ENCODE results near the gene PLEKHN1.
A peak's percentile ranks its signal among the peaks of the same experiment; 100 is the strongest.
"Not testable (repeated sequence)": the region's sequence is repeated elsewhere in the genome, so short reads cannot be mapped to it uniquely, and the experiment has no call there.

The PLEKHN1 gene

DNA sequence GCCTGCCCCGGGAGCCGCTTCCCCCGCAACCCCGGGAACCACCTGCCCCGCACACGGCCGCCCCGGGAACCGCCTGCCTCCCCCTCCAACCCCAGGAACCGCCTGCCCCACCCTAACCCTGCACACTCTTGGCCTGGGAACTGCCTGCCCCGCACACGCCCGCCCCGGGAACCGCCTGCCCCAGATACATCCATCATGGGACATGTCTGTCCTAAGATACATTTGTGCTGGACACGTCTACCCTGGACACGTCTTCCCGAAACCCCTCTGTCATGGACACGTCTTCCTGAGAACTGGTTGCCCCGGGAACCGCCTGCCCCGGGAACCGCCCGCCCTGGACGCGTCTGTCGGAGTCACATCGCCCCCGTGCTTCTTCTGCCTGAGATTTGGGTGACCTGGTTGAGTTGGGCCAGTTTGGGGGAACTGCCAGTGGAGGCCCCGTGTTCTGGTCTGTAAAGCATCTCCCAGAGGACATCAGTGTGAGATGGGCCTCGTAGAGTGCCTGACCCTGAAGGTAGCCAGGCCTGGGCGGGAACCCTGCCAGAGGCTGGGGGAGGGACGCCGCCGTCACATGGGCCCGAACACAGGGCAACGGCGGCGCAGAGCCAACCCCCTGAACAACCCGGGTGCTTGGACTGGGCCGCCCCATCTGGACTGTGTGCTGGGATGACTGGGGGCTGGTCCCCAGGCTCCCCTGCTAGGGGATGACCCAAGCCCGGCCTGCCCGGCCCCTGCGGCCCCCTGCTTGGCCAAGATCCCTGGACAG, 12.0 kb downstream of the PLEKHN1 start:
- DNase-seq: no peak

DNA sequence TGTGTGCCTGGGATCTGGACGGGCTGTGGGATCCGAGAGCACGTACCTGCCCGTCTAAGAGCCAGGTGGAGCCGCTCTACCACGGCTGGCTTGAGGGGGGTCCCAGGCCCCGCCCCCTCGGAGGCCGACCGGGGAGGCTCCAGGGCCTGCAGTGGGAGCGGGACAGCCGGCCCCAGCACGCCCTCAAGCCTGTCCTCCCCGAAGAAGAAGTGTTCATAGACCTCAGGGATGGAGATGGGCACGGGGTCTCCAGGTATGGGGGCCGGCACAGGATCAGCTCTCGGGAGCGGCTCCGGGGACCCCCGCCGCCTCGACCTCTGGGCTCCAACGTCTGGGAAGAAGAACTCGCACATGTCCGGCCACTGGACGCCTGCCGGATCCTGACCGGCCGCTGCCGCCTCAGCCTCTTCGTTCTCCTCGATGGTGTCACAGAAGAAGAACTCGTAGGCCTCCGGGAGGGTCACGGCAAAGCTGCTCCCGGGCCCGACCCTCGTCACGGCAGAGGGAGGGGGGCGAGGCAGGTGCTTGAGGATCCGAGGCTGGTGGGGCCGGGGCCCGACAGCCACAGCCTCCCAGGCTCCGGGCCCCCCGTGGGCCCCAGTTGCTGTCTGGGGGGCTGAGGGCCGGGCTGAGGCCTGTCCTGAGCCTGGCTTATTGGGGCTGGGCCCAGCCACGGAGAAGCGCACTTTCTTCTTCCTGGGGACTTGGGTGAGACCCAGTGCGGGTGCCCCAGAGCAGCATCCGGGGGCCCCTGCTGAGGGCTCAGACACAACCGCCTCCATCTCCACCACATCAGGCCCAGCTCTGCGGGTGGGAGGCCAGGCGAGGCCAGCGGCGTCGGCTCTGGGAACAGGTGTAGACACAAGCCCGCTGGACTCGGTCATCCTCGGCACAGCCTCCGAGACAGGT, 12.8 kb downstream of the PLEKHN1 start:
- DNase-seq: no peak

DNA sequence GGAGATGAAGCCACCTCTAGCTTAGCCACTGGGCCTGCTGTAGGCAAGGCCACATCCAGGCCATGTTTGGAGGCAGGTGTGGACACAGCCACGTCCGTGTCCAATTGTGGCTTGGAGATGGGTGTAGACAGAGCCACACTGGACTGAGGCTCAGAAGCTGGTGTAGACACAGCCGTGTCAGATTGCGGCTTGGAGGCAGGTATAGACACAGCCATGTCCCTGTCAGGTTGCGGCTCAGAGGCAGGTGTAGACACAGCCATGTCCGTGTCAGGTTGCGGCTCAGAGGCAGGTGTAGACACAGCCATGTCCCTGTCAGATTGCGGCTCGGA, 13.4 kb downstream of the PLEKHN1 start:
- no peak for DNase-seq

DNA sequence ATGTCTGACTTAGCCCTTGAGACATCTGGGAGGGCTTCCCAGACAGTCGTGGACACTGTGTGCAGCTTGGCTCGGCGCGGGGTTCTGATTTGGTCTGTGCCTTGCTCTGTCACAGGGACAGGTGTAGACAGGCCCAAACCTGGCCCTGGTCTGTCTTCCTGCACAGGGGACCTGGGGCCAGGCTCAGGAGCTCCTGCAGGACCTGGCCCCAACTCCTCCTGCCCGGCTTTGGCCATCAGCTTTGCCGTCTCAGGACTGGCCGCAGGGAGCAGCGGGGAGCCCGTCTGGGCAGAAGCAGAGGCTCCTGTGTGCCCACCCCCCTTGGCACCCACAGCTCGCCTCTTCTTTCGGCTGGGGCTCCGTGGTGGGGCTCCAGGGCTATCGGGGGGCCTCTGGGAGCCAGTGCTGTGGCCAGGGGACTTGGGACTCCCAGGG, 13.9 kb downstream of the PLEKHN1 start:
- DNase-seq: no peak

DNA sequence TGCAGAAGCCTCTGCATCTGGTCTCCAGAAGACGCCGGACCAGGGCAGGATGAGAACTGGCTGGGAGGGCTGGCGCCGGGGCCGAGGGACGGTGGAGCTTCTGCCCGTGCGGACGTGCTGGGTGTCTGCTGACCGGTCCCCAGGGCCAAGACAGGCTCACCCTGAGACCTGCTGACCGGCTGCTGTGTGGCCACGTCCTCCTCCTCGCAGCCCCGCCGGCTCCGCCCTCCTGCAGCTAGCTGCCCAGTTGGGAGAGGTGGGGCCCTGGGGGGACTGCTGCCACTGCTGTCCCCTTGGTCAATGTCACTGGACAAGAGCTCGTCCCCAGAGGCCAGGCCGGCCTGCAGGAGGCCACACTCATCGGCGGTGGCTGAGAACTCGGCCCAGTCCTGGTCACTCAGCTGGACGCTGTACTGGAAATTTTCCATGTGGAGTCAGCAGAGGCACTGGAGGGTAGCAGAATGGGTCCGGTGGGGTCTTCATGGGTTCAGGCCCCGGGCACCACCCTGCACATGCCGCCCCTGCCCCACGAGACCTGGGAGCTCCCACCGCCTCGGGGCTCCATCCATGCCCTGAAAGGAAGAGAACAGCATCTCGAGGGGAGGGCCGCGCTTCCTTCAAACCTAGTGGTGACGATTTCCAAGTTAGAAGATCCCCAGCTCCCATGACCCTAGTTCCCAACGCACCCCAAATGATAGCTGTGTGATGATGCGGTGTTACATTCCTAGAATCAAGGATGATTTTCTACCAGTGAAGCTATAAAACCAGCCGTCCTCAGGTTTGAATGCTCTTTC, 14.5 kb downstream of the PLEKHN1 start:
- DNase-seq: no peak

DNA sequence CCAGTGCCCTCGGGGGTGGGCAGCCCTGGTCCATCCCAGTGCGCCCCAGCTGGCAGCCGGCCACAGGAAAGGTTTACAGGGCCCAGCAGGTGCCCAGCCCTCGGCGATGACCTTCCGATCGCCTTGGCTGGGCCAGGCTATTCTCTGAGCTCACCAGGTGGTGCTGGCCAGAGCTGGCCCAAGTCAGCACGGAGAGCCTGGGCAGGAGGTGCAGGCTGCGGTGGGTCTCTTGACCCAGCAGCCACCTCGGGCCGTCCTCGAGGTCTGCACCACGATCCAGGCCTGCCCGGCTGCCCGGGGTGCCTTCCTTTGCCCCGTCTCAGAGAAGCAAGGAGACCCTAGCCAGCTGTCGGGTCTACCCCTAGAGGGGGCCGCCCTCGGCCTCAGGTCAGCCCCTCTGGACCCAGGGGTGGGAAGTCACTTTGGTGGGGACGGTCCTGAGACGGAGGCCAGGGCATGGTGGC, 15.2 kb downstream of the PLEKHN1 start:
- DNase-seq: no peak

DNA sequence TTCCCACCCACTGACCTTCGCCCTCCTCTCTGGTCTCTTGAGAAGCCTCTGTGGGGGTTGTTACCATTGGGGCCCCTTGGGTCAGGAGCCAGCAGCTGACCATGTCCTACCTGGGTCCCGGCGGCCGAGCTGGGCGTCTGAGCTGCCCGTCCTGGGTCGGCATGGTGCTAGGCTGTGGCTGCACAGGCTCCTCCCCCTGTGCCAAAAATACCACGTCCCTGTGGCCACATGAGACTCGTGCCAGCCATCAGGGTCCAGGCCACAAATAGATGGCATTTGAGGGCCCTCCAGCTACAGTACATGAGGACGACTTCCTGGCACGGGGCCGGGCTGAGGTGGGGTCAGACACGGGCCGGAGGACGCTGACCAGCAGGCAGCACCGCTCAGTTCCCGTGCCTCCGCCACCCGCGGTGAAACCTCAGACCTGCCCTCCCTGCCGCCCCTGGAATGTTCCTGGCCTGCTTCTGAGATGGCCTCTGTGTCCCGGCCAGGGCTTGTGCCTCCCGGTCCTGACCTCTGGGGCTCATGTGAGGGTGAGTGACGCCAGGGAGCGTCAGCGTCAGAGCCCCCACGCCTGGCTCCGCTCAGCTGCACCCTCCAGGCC, 15.8 kb downstream of the PLEKHN1 start, which contains the start of gene PERM1:
Gene PERM1, minus strand, starts transcription at position 139 of the 604 bp plus-strand sequence. CDS start 1,064 bp downstream, outside the sequence.
- DNase-seq: no peak

DNA sequence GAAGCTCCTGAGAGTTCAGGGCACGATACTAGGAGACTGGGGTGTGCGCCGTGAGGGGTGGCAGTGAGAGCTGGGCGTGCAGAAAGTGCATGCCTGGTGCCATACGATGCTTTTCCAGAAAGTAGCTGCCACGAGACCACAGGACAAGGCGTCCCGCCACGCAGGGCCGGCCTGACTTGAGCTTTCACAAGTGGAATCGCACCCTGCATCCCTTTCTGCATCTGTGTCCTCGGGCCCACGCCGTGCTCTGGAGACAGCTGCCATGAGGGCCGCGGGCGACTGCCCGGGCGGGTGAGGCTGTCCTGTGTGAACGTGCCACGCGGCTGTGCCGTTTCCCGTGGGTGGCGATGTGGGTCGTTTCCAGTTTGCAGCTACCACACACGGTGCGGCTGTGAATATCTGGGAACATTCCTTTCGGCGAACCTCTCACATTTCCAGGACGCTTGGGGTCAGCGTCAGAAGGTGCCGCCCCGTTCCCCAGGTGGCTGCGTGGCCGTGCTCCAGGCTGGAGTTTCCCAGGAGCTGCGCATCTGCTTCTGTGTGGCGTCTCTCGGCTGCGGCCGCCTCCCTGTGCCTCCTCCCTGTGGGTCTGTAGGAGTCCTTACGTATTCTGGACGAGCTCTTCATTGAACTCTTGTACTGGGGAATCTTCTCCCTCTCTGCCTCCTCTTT, 16.6 kb downstream of the PLEKHN1 start:
- DNase-seq: no peak

DNA sequence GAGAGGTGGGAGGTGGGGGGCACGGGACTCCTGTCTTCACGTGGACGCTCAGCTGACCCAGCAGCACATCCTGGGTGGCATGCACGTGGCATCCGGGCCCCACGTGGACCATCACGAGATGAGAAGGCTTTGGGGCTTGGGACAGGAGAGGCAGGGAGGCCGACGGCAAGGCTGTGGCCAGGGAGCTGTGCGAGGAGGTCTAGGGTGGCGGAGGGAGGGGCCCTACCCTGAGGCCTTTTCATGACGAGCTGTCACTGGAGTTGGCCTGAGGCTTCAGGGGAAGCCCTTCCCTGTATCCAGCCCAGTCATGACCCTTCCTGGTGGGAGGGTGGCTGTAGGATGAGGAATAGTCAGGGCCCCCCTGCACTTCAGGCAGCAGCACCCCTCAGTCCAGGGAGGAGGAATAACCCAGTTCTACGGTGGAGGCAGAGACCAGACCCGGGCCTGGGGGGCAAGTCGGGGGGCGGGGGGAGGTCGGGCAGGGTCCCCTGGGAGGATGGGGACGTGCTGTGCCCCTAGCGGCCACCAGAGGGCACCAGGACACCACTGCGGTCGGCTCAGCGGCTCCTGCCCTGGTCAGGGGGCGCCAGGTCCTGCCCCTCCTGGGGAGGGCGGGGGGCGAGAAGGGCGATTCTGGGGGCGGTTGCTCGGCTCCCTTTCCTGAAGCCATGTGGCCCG, 17.7 kb downstream of the PLEKHN1 start:
- peak; percentile 46 for DNase-seq

DNA sequence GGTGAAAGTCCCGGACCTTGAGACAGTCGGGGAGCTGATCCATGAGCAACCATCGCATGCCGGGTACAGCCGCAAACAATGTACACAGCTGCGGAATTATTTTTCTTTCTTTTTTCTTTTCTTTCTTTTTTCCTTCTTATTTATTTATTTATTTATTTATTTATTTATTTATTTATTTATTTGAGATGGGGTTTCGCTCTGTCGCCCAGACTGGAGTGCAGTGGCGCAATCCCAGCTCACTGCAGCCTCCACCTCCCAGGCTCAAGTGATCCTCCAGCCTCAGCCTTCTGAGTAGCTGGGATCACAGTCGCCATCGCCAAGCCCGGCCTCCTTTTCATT, 18.2 kb downstream of the PLEKHN1 start:
- DNase-seq: no peak

DNA sequence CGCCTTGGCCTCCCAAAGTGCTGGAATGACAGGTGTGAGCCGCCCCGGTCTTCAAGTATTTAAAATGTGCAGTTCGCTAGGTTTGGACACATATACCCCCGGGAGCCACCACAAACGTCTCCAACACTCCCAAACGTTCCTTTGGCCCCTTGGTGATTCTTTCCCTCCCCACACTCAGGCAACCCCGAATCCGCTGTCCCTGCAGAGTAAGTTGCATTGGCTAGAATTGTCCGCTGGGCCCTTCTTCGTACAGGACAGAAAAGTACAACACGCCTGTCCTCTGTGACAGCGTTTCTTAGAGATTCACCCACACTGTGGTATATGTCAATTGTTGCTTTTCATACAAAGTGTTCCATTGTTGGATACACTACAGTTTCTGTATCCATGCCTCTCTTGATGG, 18.8 kb downstream of the PLEKHN1 start:
- DNase-seq: no peak

DNA sequence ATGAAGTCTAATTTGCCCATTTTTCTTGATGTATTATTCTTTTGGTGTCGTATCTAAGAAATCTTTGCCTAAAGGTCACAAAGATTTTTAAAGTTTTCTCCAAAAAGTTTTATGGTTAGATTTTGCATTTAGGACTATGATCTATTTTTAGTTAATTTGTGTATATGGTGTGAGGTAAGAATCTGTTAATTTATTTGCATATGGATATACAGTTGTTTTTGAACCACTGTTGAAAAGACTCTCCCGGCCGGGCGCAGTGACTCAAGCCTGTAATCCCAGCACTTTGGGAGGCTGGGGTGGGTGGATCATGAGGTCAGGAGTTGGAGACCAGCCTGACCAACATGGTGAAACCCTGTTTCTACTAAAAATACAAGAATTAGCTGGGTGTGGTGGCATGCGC, 21.8 kb downstream of the PLEKHN1 start:
- DNase-seq: not testable (repeated sequence)

DNA sequence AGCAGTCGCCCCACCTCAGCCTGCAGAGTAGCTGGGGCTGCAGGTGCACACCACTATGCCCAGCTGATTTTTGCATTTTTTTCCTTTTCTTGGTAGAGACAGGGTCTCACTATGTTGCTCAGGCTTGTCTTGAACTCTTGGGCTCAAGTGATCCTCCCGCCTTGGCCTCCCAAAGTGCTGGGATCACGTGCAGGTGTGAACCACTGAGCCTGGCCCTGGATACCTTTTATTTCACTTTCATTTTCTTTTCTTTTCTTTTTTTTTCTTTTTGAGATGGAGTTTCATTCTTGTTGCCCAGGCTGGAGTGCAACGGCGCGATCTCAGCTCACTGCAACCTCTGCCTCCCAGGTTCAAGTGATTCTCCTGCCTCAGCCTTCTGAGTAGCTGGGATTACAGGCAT, 25.0 kb downstream of the PLEKHN1 start:
- DNase-seq: not testable (repeated sequence)

DNA sequence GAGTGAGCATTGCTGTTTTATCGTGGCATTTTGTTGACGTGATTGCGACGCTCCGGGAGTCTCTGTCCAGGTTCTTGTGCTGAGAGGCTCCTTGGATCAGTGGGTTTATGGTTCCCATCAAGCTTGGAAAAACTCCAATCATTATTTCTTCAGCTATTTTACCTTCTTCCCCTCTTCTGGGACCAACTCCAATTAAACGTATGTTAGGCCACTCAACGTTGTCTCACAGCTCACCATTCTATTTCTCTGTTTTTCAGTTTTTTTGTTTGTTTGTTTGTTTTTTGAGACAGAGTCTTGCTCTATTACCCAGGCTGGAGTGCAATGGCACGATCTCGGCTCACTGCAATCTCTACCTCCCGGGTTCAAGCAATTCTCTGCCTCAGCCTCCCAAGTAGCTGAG, 25.6 kb downstream of the PLEKHN1 start:
- no peak for DNase-seq

DNA sequence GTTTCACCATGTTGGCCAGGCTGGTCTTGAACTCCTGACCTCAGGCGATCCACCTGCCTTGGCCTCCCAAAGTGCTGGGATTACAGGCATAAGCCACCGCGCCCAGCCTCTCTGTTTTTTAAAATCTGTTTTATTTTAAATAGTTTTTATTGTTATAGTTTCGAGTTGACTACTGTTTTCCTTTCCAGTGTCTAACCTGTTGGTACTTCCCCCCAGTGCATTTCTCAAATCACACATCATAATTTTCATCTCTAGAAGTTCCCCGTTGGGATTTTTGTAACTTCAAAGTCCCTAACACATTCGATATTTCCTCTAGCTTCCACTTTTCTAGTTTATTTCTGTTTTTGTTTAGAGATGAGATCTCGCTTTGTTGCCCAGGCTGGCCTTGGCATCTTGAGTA, 26.1 kb downstream of the PLEKHN1 start:
- no peak for DNase-seq

DNA sequence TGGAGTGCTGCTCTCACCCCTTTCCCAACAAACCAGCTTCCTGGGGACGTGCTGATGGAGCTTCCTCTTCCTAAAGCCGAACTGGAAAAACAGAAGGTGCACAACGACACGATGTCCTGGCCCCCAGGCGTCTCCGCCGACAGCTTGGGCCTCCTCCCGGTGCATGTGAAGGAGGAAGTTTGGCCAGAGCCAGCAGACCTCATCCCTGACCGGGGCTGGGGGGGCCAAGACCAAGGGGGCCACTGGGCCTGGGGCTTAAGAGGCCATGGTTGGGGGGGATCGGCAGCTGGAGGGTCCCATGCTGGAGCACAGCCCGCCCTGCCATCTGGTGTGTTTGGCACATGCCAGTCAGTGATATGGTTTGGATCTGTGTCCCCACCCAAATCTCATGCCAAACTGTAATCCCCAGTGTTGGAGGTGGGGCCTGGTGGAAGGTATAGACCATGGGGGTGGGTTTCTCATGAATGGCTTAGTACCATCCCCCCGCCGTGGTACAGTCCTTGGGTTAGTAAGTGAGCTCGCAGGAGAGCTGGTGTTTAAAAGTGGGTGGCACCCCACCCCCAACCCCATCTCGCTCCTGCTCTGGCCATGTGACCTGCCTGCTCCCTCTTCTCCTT, 27.2 kb downstream of the PLEKHN1 start:
- DNase-seq: no peak

DNA sequence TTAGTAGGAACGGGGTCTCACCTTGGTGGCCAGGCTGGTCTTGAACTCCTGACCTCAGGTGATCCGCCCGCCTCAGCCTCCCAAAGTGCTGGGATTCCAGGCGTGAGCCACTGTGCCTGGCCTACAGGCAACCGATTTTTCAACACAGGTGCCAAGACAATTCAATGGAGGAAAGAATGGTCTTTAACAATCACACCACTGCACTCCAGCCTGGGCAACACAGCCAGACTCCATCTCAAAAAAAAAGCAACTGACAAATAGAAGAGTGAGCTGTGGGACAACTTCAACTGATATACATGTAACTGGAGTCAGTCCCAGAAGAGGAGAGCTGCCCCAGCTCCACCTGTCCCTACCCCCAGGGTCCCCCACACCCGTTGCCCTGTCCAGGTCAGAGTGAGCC, 28.3 kb downstream of the PLEKHN1 start:
- DNase-seq: not testable (repeated sequence)

DNA sequence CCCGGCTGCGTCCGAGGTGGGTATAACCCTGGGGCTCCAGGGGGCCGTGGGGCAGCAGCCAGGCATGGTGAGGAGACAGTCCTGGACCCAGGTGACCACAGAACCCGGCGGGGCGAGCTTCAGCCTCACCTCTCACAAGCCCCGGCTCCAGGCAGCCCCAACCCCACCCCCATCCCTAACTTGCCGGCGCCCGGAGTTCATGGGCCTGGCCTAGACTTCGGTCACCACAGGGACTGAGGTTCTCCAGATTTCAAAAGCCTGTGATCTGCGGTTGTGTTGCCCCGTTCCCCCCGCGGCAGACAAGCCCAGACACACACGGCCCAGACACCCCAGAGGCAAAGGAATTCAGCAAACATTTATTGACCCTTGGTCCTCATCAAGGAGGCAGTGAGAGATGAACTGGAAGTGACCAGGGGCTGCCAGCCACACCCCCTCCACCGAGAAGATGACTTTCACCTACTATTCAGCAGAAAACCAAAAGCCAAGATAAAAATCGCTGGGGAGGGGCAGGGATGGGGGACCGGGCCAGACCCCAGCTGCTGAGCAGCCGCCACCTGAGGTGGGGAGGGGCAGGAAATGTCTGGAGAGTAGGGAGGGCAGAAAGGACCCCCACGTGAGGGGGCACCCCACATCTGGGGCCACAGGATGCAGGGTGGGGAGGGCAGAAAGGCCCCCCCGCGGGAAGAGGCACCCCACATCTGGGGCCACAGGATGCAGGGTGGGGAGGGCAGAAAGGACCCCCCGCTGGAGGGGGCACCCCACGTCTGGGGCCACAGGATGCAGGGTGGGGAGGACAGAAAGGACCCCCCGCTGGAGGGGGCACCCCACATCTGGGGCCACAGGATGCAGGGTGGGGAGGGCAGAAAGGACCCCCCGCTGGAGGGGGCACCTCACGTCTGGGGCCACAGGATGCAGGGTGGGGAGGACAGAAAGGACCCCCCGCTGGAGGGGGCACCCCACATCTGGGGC, 29.7 kb downstream of the PLEKHN1 start:
- no peak for DNase-seq

DNA sequence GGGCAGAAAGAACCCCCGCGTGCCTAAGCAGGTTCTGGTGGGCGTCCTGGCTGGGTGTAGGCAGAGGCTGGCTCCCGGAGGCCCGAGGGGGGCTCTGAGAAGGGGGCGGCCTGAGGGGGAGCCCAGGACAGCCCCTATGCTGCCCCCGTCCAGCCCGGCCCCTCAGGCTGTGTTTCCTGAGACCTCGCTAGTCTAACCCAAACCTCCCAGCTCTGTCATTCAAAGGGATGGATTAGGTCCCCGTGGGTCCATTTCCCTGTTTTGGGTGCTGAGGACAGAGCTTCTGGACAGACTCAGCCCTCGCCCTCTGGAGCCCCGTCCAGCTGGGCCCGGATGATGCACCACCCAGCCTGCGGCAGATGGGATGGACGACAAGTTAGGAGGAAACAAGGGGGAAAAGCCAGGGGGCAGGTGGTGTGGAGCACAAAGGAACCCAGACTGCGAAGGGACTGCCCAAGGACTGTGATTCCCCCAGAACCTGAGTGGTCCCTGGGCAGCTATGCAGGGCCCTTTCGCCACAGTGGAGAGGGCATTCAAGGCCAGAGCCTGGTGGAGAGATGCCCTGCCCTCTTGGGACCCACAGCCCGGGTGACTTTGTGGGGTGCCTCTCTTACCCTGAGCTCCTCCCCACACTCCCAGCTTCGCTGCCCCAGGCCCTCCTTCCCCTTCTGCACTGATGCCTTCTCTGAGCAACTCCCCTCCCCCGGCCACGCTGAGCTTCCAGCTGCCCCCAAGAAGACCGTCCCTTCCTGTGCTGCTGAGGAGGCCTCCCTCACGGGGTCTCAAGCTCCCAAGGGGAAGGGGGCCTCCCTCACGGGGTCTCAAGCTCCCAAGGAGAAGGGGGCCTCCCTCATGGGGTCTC, 30.8 kb downstream of the PLEKHN1 start:
- no peak for DNase-seq

Measured in stimulated activated naive CD4-positive, alpha-beta T cell treated with Interleukin-2 at 50 U/mL for 16 hours (primary cell).